Stimulated activated CD8-positive, alpha-beta memory T cell treated with anti-CD3 and anti-CD28 coated beads, Interleukin-2, amount 100 ng/mL, for 1 hour (primary cell): Measurements from ENCODE around the gene EMP1.
"Not testable (repeated sequence)": the region's sequence is repeated elsewhere in the genome, so short reads cannot be mapped to it uniquely, and the experiment has no call there.

Source experiments
- DNase-seq, 2 donors: peaks; one replicate each; pipeline ENCODE4 v3.0.0-alpha.2; 2020; ENCODE audit warnings: low read depth in 2 of 2

Gene EMP1

DNA sequence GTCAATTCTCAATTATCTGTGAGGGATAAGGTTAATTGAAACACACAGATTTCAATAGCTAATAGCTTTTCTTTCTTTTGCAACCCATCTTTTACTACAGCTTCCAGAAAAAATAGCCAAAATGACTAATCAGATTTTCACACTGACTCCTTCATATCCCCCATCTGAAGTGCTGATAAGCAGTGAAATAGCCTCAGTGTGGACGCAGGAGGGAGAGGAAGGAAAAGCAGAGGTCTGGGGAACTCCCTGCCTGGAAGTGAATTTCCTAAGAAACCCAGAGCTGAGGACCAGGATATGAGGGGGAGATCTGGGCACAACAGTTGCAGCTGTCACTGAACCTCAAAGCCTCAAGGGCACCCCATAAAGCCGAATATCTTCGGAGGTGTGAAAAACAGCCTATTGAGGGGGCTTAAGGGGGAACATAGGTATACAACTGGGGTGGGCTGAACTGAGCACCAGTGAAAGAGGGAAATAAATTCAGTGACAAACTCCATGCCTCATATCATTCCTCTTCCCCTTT, 60.9 kb downstream of the EMP1 start:
- DNase-seq = no peak

DNA sequence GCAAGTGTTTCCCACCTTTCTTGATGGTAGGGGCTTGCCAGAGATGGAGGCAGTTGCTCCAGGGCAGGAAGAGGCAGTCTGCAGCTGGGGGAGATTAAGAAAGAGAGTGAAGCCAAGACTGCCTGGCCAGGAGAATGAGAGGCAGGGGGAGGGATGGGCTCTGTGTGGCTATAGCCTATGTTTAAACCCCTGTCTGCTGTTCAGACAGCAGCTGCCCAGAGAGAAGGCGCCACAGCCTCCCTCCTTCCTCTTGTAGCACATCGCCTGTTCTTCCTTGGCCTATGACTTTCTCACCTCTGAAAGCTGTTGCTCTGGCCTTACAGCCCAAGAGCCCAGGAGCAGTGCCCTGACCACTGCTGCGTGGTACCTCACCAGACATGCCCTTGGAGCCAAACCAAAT, 61.7 kb downstream of the EMP1 start:
- DNase-seq = no peak

DNA sequence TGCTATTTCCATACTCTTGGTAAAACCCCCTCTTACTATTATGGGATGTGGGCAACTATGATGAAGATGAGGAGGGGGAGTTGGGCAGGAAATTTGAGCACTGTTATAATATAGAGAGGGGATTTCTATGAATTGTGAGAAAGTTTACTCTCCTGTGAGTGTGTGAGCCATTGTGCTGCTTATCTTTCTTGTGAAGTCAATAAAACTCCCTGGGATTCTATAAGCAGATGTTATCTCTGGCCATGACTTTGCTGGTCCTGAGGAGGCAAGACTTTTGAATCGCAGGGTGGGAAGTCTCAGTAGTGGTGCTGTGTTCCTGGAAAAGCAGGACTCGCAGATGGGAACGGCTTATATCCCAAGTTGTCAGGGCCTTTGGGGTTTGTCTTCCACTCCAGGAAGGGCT, 62.2 kb downstream of the EMP1 start:
- DNase-seq = no peak

DNA sequence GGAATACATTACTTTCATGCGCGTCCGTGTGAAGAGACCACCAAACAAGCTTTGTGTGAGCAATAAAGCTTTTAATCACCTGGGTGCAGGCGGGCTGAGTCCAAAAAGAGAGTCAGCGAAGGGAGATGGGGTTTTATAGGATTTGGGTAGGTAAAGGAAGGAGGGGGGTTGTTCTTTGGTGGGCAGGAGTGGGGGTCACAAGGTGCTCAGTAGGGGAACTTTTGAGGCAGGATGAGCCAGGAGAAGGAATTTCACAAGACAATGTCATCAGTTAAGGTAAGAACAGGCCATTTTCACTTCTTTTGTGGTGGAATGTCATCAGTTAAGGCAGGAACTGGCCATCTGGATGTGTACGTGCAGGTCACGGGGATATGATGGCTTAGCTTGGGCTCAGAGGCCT, 63.1 kb downstream of the EMP1 start:
- DNase-seq = not testable (repeated sequence)

DNA sequence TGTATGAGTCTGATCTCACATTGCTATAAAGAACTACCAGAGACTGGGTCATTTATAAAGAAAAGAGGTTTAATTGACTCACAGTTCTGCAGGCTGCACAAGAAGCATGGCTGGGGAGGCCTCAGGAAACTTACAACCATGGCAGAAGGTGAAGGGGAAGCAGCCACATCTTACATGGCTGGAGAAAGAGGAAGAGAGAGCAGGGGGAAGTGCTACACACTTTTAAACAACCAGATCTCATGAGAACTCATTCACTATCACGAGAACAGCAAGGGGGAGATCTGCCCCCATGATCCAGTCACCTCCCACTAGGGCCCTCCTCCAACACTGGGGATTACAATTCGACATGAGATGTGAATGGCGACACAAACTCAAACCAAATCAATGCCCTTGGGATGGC, 71.3 kb downstream of the EMP1 start:
- not testable (repeated sequence) for DNase-seq

DNA sequence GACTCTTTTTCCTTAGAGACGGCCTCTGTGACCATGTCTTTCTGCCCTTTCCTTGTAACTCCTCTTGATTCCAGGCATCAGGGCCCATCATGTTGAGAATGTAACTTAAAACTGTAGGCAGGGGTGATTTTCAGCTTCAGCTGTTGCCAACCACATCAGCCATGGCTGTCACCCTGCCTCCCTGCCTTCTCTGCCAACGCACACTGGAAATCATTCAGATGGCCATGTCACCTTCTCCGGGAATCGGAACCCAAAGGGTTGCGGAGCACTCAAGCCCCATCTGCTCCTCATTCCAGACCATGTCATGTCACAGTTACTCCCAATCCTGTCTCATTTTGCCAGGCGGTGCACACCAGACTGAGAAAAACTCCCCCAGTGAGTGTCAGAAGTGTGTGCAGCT, 72.1 kb downstream of the EMP1 start:
- DNase-seq = no peak
